Endothelial cell of umbilical vein (primary cell): Measurements from ENCODE around the gene OR8J3. TPM values are rescaled to one million over a fixed set of nuclear protein-coding genes. Genes with fewer than 3 reads are reported as not detected.
"Not testable (repeated sequence)": the region's sequence is repeated elsewhere in the genome, so short reads cannot be mapped to it uniquely, and the experiment has no call there.

ENCODE experiments used
- BruUV-seq: library from RNA; stranded (reverse); fragments of 400-500 nt; replicated peaks from 2 replicates; lab custom pipeline; 2021; lab: Mats Ljungman, UMichigan
- CTCF ChIA-PET: fragments of 300-600, 350-600 bp; sonication (Branson Sonifier 250); formaldehyde crosslinking; loops from one replicate; lab custom pipeline; 2021; ENCODE audit warnings: antibody characterized with exemption, inconsistent platforms; lab: Charles Lee
- POLR2A ChIA-PET: fragments of 300-600, 350-600 bp; sonication (Branson Sonifier 250); formaldehyde crosslinking; loops from one replicate; lab custom pipeline; 2021; ENCODE audit warnings: antibody characterized with exemption, inconsistent platforms; lab: Charles Lee
- DNase-seq: peaks from one replicate; pipeline ENCODE4 v3.0.0-alpha.2; 2011; ENCODE audit warnings: low read depth, low spot score
- FAIRE-seq: peaks from 2 replicates; lab custom pipeline; 2011; peaks lifted over from hg19 to GRCh38; lab: Jason Lieb, UNC
- H2AFZ ChIP-seq: 2 replicates; pipeline ENCODE4 v1.6.0; 2012; ENCODE audit warnings: low read depth, low read length, control low read depth, inconsistent platforms
- H3K27ac ChIP-seq: 2 replicates; pipeline ENCODE4 v1.5.1; 2011; ENCODE audit warnings: low read depth, mild to moderate bottlenecking, control low read depth, low read length, moderate library complexity; ENCODE audit not compliant: insufficient read depth
- H3K27me3 ChIP-seq, 2 experiments: 2 replicates each; pipeline versions ENCODE4 v1.6.0 to v1.6.1; 2011; ENCODE audit warnings: low read length in 2 of 2, mixed read lengths in 1 of 2; ENCODE audit not compliant: control insufficient read depth in 2 of 2, insufficient read depth in 2 of 2
- H3K36me3 ChIP-seq, 2 experiments: 2 replicates in 1 of 2; 3 replicates in 1 of 2; pipeline ENCODE4 v1.5.1; 2011; ENCODE audit warnings: low read length in 2 of 2, mild to moderate bottlenecking in 1 of 2, moderate library complexity in 1 of 2; ENCODE audit not compliant: control insufficient read depth in 2 of 2, insufficient read depth in 2 of 2; ENCODE audit errors: extremely low read depth in 1 of 2
- H3K4me1 ChIP-seq: 3 replicates; pipeline ENCODE4 v1.5.1; 2011; ENCODE audit warnings: mild to moderate bottlenecking, low read length; ENCODE audit not compliant: control insufficient read depth, insufficient read depth; ENCODE audit errors: extremely low read depth
- H3K4me2 ChIP-seq: 2 replicates; pipeline ENCODE4 v1.6.1; 2011; ENCODE audit warnings: low read length, control low read depth, mixed read lengths; ENCODE audit not compliant: insufficient read depth
- H3K4me3 ChIP-seq, 3 experiments: fragments of 200-600 bp in 1 of 3; sonication (generic), shearing (Covaris generic) in 1 of 3; replicated peaks in 1 of 3; 2 replicates each; pipeline ENCODE4 v1.5.1; 2011 to 2016; ENCODE audit warnings: control low read depth in 3 of 3, low read length in 3 of 3, mild to moderate bottlenecking in 2 of 3, inconsistent platforms in 1 of 3, low read depth in 1 of 3, moderate library complexity in 1 of 3; ENCODE audit not compliant: insufficient read depth in 1 of 3
- H3K79me2 ChIP-seq: 2 replicates; pipeline ENCODE4 v1.6.0; 2012; ENCODE audit warnings: low read length, inconsistent platforms; ENCODE audit not compliant: control insufficient read depth, insufficient read depth
- H3K9ac ChIP-seq: replicated peaks from 2 replicates; pipeline ENCODE3; 2011; ENCODE audit warnings: low read length, control low read depth; ENCODE audit not compliant: insufficient read depth; ENCODE audit errors: extremely low read depth
- H3K9me1 ChIP-seq: replicated peaks from 3 replicates; pipeline ENCODE4 v1.6.0; 2011; ENCODE audit warnings: mild to moderate bottlenecking, low read length; ENCODE audit not compliant: control insufficient read depth, insufficient read depth; ENCODE audit errors: extremely low read depth
- H3K9me3 ChIP-seq: replicated peaks from 2 replicates; pipeline ENCODE4 v1.5.1; 2012; ENCODE audit warnings: low read length, inconsistent platforms; ENCODE audit not compliant: control insufficient read depth, insufficient read depth
- H4K20me1 ChIP-seq: replicated peaks from 2 replicates; pipeline ENCODE3; 2011; ENCODE audit warnings: mild to moderate bottlenecking, low read length; ENCODE audit not compliant: control insufficient read depth, insufficient read depth; ENCODE audit errors: extremely low read depth
- CTCF ChIP-seq, 2 donors: IDR thresholded peaks; 1 replicate in 1 of 2; 2 replicates in 1 of 2; pipeline ENCODE4 v1.5.1; 2011; ENCODE audit warnings: low read length in 2 of 2, mild to moderate bottlenecking in 2 of 2, moderate library complexity in 2 of 2, control low read depth in 1 of 2, inconsistent platforms in 1 of 2, low read depth in 1 of 2; ENCODE audit not compliant: insufficient read depth in 1 of 2; ENCODE audit errors: extremely low read depth in 1 of 2
- EZH2 ChIP-seq: IDR thresholded peaks from 2 replicates; pipeline ENCODE4 v1.6.1; 2012; ENCODE audit warnings: borderline replicate concordance, low read depth, mild to moderate bottlenecking, moderate library complexity, low read length, inconsistent platforms; ENCODE audit not compliant: severe bottlenecking
- FOS ChIP-seq: IDR thresholded peaks from 2 replicates; pipeline ENCODE4 v1.6.1; 2011; ENCODE audit warnings: mild to moderate bottlenecking, low read length, moderate library complexity, borderline replicate concordance; ENCODE audit not compliant: insufficient read depth
- JUN ChIP-seq: IDR thresholded peaks from 2 replicates; pipeline ENCODE4 v1.6.1; 2011; ENCODE audit warnings: borderline replicate concordance, low read depth; ENCODE audit not compliant: insufficient read length, insufficient read depth
- MAX ChIP-seq: IDR thresholded peaks from 2 replicates; pipeline ENCODE4 v1.6.1; 2011; ENCODE audit not compliant: insufficient read depth, insufficient read length
- MYC ChIP-seq: IDR thresholded peaks from one replicate; pipeline ENCODE4 v1.6.1; 2011; ENCODE audit warnings: mild to moderate bottlenecking, low read depth, low read length
- POLR2A ChIP-seq: IDR thresholded peaks from 2 replicates; pipeline ENCODE4 v1.6.1; 2012; ENCODE audit warnings: low read depth, mild to moderate bottlenecking, control low read depth, low read length
- dilution Hi-C: fragments of 300-500 bp; cut with MboI; formaldehyde crosslinking; loops from one replicate; pipeline ENCODE4 v1.15.0; 2019; ENCODE audit warnings: low sequenced_read_pairs; ENCODE audit not compliant: extremely low pct_ligation_motif_present
- intact Hi-C: fragments of 100-400 bp; cut with micrococcal nuclease; formaldehyde crosslinking; loops from one replicate; pipeline ENCODE4 v1.10.0; 2022
- polyA plus RNA-seq, 4 experiments: library from polyadenylated mRNA; depleted of rRNA in 3 of 4; stranded (reverse) in 3 of 4; unstranded in 1 of 4; fragments of >200 nt; gene quantifications; 2 replicates each; pipeline versions ENCODE4 v1.2.1 to v1.2.3, GENCODE V29; 2011 to 2012; ENCODE audit warnings: missing spikeins in 1 of 4
- total RNA-seq: library from RNA; stranded (reverse); gene quantifications from 2 replicates; pipeline ENCODE4 v1.2.3, GENCODE V29; 2021

The OR8J3 gene
- total and polyA plus RNA-seq, 2 donors (not counting 3 experiments of a cell fraction or from before 2014, with no cell fraction given) = not detected

GRCh38 chr11:56152333-56152732 is 12.3 kb upstream of the OR8J3 start:
- no TSS peak for BruUV-seq
- Histone ChIP-seq H4K20me1 (no peaks in the 10 kb centered on the region), H3K36me3 (no peaks in the 10 kb centered on the region), H3K4me2 (no peak overlapping the region), H3K9ac (no peak overlapping the region), H3K27ac (no peak overlapping the region), H3K4me3 (no peak overlapping the region), H3K4me1 (no peaks in the 10 kb centered on the region), H3K79me2 (no peaks in the 10 kb centered on the region), H3K27me3 (no peaks in the 10 kb centered on the region), H3K9me3 (peaks cover 2% of the 10 kb centered on the region), H3K9me1 (no peaks in the 10 kb centered on the region), H2AFZ (no peak overlapping the region)
- FAIRE-seq (no peak), DNase-seq (no peak)
- POLR2A ChIA-PET = no interaction called here
- intact Hi-C loops (no loop called here), dilution Hi-C loops (no loop called here)
- CTCF ChIA-PET = no interaction called here
- no peak for TF ChIP-seq MYC
- TF ChIP-seq EZH2 = no peak
- TF ChIP-seq MAX = no peak
- no peak for TF ChIP-seq JUN
- no peak for TF ChIP-seq POLR2A
- TF ChIP-seq FOS = no peak

GRCh38 chr11:56151376-56151775 is 11.4 kb upstream of the OR8J3 start:
- dilution Hi-C loops (no loop called here), intact Hi-C loops (no loop called here)
- Histone ChIP-seq H3K9me1 (no peaks in the 10 kb centered on the region), H3K4me3 (no peak overlapping the region), H3K27me3 (no peaks in the 10 kb centered on the region), H3K9me3 (peaks cover 2% of the 10 kb centered on the region), H3K79me2 (no peaks in the 10 kb centered on the region), H2AFZ (no peak overlapping the region), H3K36me3 (no peaks in the 10 kb centered on the region), H3K9ac (no peak overlapping the region), H4K20me1 (no peaks in the 10 kb centered on the region), H3K4me1 (no peaks in the 10 kb centered on the region), H3K4me2 (no peak overlapping the region), H3K27ac (no peak overlapping the region)
- DNase-seq (no peak), FAIRE-seq (no peak)
- ChIA-PET CTCF (no interaction called here), POLR2A (no interaction called here)
- BruUV-seq = no TSS peak
- TF ChIP-seq EZH2 = no peak
- TF ChIP-seq FOS = no peak
- no peak for TF ChIP-seq POLR2A
- no peak for TF ChIP-seq MYC
- TF ChIP-seq MAX = no peak
- no peak for TF ChIP-seq CTCF (IDR thresholded peaks at IDR 0.05; ENCODE audit: extremely low read depth in 1 of 2, insufficient read depth in 1 of 2, low read depth in 1 of 2, low read length in 2 of 2)

- H3K9me1 ChIP-seq, CTCF ChIA-PET, H3K4me1 ChIP-seq, H3K9ac ChIP-seq, H3K27me3 ChIP-seq, H3K79me2 ChIP-seq, H3K9me3 ChIP-seq, H3K4me2 ChIP-seq, H3K4me3 ChIP-seq, FAIRE-seq, BruUV-seq, H3K27ac ChIP-seq, intact Hi-C loops, H3K36me3 ChIP-seq, dilution Hi-C loops, H2AFZ ChIP-seq, H4K20me1 ChIP-seq, POLR2A ChIA-PET, DNase-seq: not testable (repeated sequence)
Observed at GRCh38 chr11:56143681-56144080, 3.7 kb upstream of the OR8J3 start.
